Measurements from ENCODE around the gene ERGIC1. TPM values are rescaled to one million over a fixed set of nuclear protein-coding genes. Genes with fewer than 3 reads are reported as not detected.

The ERGIC1 gene
- total and polyA plus RNA-seq, 2 of the 13 experiments (the other 11 are each of a cell fraction or from before 2014, with no cell fraction given) = 78.5 to 184 TPM

GRCh38 chr5:172820046-172820767 is 13.8 kb upstream of the ERGIC1 start:
- peak overlapping the region in 1 of 3 experiments; percentile 41; a peak in 1 of 6 replicates for H3K4me3 ChIP-seq (replicated peaks in 1 of 3; ENCODE audit: insufficient read depth in 1 of 3, low read depth in 2 of 3, low read length in 3 of 3)
- BruUV-seq (replicated peaks) = no TSS peak
- no peak overlapping the region for H2AFZ ChIP-seq (ENCODE audit: low read length)
- no peak for DNase-seq (ENCODE audit: low spot score)
- H3K9me3 ChIP-seq (ENCODE audit: low read length) = no peaks in the 10 kb centered on the region
- POLR2A ChIA-PET = interaction anchor here (1.1 to 1.4 kb wide), 2 partner anchors 39 to 49 kb away, joined by 4 read pairs; partner anchors contain the start of gene DUSP1
- CTCF ChIA-PET (ENCODE audit: low intra/inter-chr PET ratio, low total read pairs) = no interaction called here
- in situ Hi-C loops (cut with HindIII; ENCODE audit: extremely low pct_ligation_motif_present, low pct_unique_long_range_greater_than_20kb) (no loop called here), intact Hi-C loops (cut with micrococcal nuclease; ENCODE audit: unreplicated experiment) (no loop called here)
- peak overlapping the region; percentile 62 for H3K4me2 ChIP-seq (ENCODE audit: low read depth, low read length)
- no peaks in the 10 kb centered on the region for H4K20me1 ChIP-seq (ENCODE audit: insufficient read depth, low read length)
- H3K27me3 ChIP-seq (ENCODE audit: control insufficient read depth in 1 of 2, insufficient read depth in 2 of 2, low read length in 2 of 2) = no peaks in the 10 kb centered on the region
- no peak for FAIRE-seq
- 37% methylated on average over 15 of the region's 16 CpGs for WGBS (ENCODE audit: low lambda C conversion rate)
- H3K36me3 ChIP-seq (replicated peaks in 1 of 2; ENCODE audit: control insufficient read depth in 1 of 2, insufficient read depth in 2 of 2, low read length in 2 of 2) = no peaks in the 10 kb centered on the region
- no peaks in the 10 kb centered on the region for H3K79me2 ChIP-seq (ENCODE audit: insufficient read depth, low read length)
- peak; percentile 26; the same call in 2 of the 3 replicates for ATAC-seq
- peak overlapping the region; percentile 33; the same call in 1 of the 2 replicates for H3K9ac ChIP-seq (ENCODE audit: insufficient read depth, low read depth, low read length)
- H3K27ac ChIP-seq (ENCODE audit: extremely low read length, insufficient read depth, low read length) = no peak overlapping the region
- peaks cover 53% of the 10 kb centered on the region for H3K4me1 ChIP-seq (ENCODE audit: insufficient read depth, low read length)
- TF ChIP-seq PATZ1 (CRISPR knock-in tag; IDR thresholded peaks at IDR 0.05) (no peak), SAFB2 (CRISPR knock-in tag; IDR thresholded peaks at IDR 0.05; ENCODE audit: borderline replicate concordance, low read depth) (no peak), ZUFSP (CRISPR knock-in tag; IDR thresholded peaks at IDR 0.05; ENCODE audit: borderline replicate concordance) (no peak), SP4 (CRISPR knock-in tag; IDR thresholded peaks at IDR 0.05) (0 out of 2 replicates have a peak, but pooled peaks have one; percentile 19), DR1 (CRISPR knock-in tag; IDR thresholded peaks at IDR 0.05) (no peak), LBX2 (CRISPR knock-in tag; IDR thresholded peaks at IDR 0.05; ENCODE audit: borderline replicate concordance) (no peak), FOXM1 (CRISPR knock-in tag; IDR thresholded peaks at IDR 0.05) (no peak), SNAI1 (CRISPR knock-in tag; IDR thresholded peaks at IDR 0.05; ENCODE audit: borderline replicate concordance) (no peak), MTF2 (CRISPR knock-in tag; IDR thresholded peaks at IDR 0.05; ENCODE audit: borderline replicate concordance) (no peak), ZNF576 (CRISPR knock-in tag; IDR thresholded peaks at IDR 0.05) (no peak), ZBTB25 (CRISPR knock-in tag; IDR thresholded peaks at IDR 0.05) (no peak), ELF1 (CRISPR knock-in tag; IDR thresholded peaks at IDR 0.05) (no peak), ZNF24 (IDR thresholded peaks at IDR 0.05) (peak; percentile 39; the same call in 1 of the 2 replicates)
